ENCODE results near the gene RPP25L.

RPP25L gene

GRCh38 chr9:34590381-34591247 is 21.3 kb downstream of the RPP25L start:
- no peak for DNase-seq
- in situ Hi-C loops (cut with MboI; ENCODE audit: low pct_unique_long_range_greater_than_20kb, low sequenced_read_pairs) = loop anchor here (5.0 to 25.0 kb wide), 2 partner anchors 48 to 178 kb away; no protein-coding TSS in a partner anchor

- in situ Hi-C loops (cut with MboI; ENCODE audit: low pct_unique_long_range_greater_than_20kb, low sequenced_read_pairs) = loop anchor here (5.0 to 25.0 kb wide), 2 partner anchors 48 to 178 kb away; no protein-coding TSS in a partner anchor
- DNase-seq = no peak
Observed at GRCh38 chr9:34589636-34590380, 22.1 kb downstream of the RPP25L start, which contains the start of gene CNTFR. Gene CNTFR, minus strand, starts transcription at chr9:34589724. Its CDS starts 20,743 bp downstream, at chr9:34568981.

- in situ Hi-C loops (cut with MboI; ENCODE audit: low pct_unique_long_range_greater_than_20kb, low sequenced_read_pairs) = loop anchor here (25.0 kb wide), 1 partner anchor 177 kb away; no protein-coding TSS in a partner anchor
- DNase-seq = no peak
Observed at GRCh38 chr9:34588671-34589635, 22.9 kb downstream of the RPP25L start.

- no peak for DNase-seq
- in situ Hi-C loops (cut with MboI; ENCODE audit: low pct_unique_long_range_greater_than_20kb, low sequenced_read_pairs) = loop anchor here (25.0 kb wide), 1 partner anchor 175 kb away; no protein-coding TSS in a partner anchor
Observed at GRCh38 chr9:34587271-34587670, 24.6 kb downstream of the RPP25L start.

GRCh38 chr9:34585946-34586669 is 25.8 kb downstream of the RPP25L start:
- DNase-seq = no peak
- in situ Hi-C loops (cut with MboI; ENCODE audit: low pct_unique_long_range_greater_than_20kb, low sequenced_read_pairs) = loop anchor here (25.0 kb wide), 1 partner anchor 174 kb away; no protein-coding TSS in a partner anchor

DNA sequence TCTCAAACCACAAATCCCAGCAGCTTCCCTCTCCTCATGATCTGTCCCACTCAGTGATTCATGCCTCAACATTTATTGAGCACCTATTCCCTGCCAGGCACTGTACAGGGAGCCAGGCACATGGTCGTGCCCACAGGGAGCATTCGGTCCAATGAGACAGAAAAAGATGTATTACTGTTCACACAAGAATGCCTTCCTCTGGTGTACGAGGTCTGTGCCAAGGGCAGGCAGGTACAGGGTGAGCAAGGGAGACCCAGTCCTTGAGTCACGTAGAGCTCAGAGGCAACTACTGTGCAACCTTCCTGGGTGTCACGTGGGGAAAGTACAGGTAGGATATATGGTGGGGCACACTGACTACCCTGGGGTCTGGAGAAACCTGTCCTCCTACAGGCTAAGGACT is 26.9 kb downstream of the RPP25L start:
- DNase-seq = no peak
- in situ Hi-C loops (cut with MboI; ENCODE audit: low pct_unique_long_range_greater_than_20kb, low sequenced_read_pairs) = loop anchor here (25.0 kb wide), 1 partner anchor 173 kb away; no protein-coding TSS in a partner anchor

GRCh38 chr9:34582787-34583186 is 29.1 kb downstream of the RPP25L start:
- DNase-seq = no peak
- in situ Hi-C loops (cut with MboI; ENCODE audit: low pct_unique_long_range_greater_than_20kb, low sequenced_read_pairs) = loop anchor here (25.0 kb wide), 1 partner anchor 170 kb away; no protein-coding TSS in a partner anchor

DNA sequence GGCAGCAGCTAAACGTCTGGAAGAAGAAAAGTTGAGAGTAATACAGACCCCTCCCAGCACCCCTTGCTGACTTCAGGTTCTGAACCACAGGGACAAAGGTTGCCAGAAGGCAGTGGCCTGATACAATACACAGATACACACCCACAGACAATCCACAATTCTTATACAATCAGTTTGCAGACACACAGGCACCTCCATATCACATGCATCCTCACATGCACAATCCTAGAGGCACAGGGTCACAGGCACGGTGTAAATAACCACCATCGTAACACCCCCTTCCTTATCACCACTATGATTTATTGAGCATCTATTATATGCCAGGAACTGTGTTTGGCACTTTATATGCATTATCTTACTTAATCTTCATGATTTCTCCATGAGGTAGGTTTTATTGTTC is 30.6 kb downstream of the RPP25L start:
- no peak for DNase-seq
- in situ Hi-C loops (cut with MboI; ENCODE audit: low pct_unique_long_range_greater_than_20kb, low sequenced_read_pairs) = loop anchor here (25.0 kb wide), 1 partner anchor 169 kb away; no protein-coding TSS in a partner anchor

DNA sequence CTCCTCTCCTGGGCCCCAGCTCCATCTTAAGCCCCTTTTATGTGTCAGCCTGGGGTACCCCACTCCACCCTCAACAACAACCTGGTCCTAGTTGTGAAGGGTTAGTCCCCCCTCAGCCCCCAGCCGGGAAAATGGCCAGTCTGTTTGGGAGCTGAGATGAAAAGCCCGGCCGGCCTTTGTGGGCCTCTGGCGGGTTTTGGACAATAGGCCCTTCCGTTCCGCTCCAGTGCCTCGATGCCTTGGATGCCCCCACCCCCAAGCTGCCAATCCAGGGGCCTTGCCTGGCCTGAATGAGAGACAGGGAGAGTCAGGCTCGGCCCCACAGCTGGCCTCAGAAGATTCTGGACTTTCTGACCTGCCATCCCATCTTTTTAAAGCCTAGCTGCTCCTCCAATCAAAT is 31.5 kb downstream of the RPP25L start:
- in situ Hi-C loops (cut with MboI; ENCODE audit: low pct_unique_long_range_greater_than_20kb, low sequenced_read_pairs) = loop anchor here (25.0 kb wide), 1 partner anchor 168 kb away; no protein-coding TSS in a partner anchor

GRCh38 chr9:34579808-34580163 is 32.1 kb downstream of the RPP25L start:
- in situ Hi-C loops (cut with MboI; ENCODE audit: low pct_unique_long_range_greater_than_20kb, low sequenced_read_pairs) = loop anchor here (25.0 kb wide), 1 partner anchor 167 kb away; no protein-coding TSS in a partner anchor

More for the DNA sequence above, 31.5 kb downstream of the RPP25L start:
- DNase-seq = no peak

GRCh38 chr9:34579104-34579807 is 32.6 kb downstream of the RPP25L start:
- in situ Hi-C loops (cut with MboI; ENCODE audit: low pct_unique_long_range_greater_than_20kb, low sequenced_read_pairs) = loop anchor here (25.0 kb wide), 1 partner anchor 167 kb away; no protein-coding TSS in a partner anchor
- no peak for DNase-seq

More at GRCh38 chr9:34579808-34580163, 32.1 kb downstream of the RPP25L start:
- DNase-seq = no peak

- in situ Hi-C loops (cut with MboI; ENCODE audit: low pct_unique_long_range_greater_than_20kb, low sequenced_read_pairs) = loop anchor here (25.0 kb wide), 1 partner anchor 166 kb away; no protein-coding TSS in a partner anchor
- no peak for DNase-seq
Observed at GRCh38 chr9:34578241-34579103, 33.4 kb downstream of the RPP25L start.

GRCh38 chr9:34577400-34578240 is 34.3 kb downstream of the RPP25L start:
- DNase-seq = no peak
- in situ Hi-C loops (cut with MboI; ENCODE audit: low pct_unique_long_range_greater_than_20kb, low sequenced_read_pairs) = loop anchor here (25.0 kb wide), 1 partner anchor 165 kb away; no protein-coding TSS in a partner anchor

DNA sequence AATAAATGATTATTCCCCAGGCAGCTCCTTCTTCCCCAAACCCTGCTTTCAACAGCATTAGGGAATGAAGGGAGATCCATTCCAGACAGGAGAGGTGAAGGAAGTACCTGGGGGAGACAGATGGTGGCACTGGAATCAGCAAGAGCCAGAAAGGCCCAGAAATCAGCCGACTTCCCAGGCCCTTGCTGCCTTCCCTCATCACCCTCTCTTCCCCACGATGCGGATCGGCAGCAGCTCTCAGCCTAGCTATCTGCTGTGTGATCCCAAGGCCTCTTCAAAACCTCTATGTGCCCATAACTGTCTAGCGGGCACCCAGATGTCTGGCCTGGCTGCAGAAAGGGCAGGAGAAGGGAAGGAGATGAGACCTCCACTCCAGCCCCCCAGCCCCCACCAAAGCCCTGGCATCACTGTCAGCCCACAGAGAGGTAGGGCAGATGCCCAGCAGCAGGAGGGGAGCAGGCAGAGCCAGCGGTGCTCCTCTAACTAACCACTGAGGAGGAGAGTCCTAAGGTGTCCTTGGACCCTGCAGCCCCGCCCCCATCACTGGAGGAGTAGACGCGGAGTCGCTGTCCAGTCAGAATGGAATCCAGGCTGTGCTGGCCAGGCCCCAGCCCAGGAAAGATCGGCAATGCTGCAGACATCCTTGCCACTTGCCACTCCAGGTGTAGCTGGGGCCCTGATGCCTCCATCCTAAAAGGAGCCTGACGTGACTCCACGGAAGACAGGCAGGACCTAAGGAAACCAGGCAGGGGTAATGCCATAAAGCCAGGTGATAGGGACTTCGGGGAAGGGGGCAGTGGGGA is 35.1 kb downstream of the RPP25L start:
- in situ Hi-C loops (cut with MboI; ENCODE audit: low pct_unique_long_range_greater_than_20kb, low sequenced_read_pairs) = loop anchor here (25.0 kb wide), 1 partner anchor 164 kb away; no protein-coding TSS in a partner anchor
- DNase-seq = no peak

Measured in KBM-7 (cell line).